Suprapubic skin (tissue), 4 donors: ENCODE measurements around the gene DMTF1.
"Not testable (repeated sequence)": the region's sequence is repeated elsewhere in the genome, so short reads cannot be mapped to it uniquely, and the experiment has no call there.

Source experiments
- CTCF ChIP-seq, 2 donors: fragments of 200-600 bp in 1 of 2; fragments of 450-650 bp in 1 of 2; sonication (generic) in 1 of 2; IDR thresholded peaks; one replicate each; pipeline ENCODE4 v1.5.1; 2016 to 2019; ENCODE audit warnings: antibody characterized with exemption in 2 of 2, mild to moderate bottlenecking in 1 of 2, moderate library complexity in 1 of 2
- EP300 ChIP-seq: sonication (generic); formaldehyde crosslinking; IDR thresholded peaks from one replicate; pipeline ENCODE4 v1.6.1; 2017; ENCODE audit warnings: antibody characterized with exemption
- POLR2AphosphoS5 ChIP-seq, 3 donors: sonication (generic); formaldehyde crosslinking; IDR thresholded peaks; one replicate each; pipeline ENCODE4 v1.6.1; 2017; ENCODE audit warnings: antibody characterized with exemption in 3 of 3

GRCh38 chr7:87245671-87246070, 93.4 kb downstream of the DMTF1 start:
- TF ChIP-seq CTCF (IDR thresholded peaks at IDR 0.05); EP300; POLR2AphosphoS5 (IDR thresholded peaks at IDR 0.05): not testable (repeated sequence)
